Measurements from ENCODE around the gene FBXO39. TPM values are rescaled to one million over a fixed set of nuclear protein-coding genes. Genes with fewer than 3 reads are reported as not detected.
"Not testable (repeated sequence)": the region's sequence is repeated elsewhere in the genome, so short reads cannot be mapped to it uniquely, and the experiment has no call there.

Gene FBXO39
- total and polyA plus RNA-seq, 8 donors = 0.25 to 1.3 (median 0.73) TPM; not detected in 5

- no peak for TF ChIP-seq POLR2A (IDR thresholded peaks at IDR 0.05)
- no peak for TF ChIP-seq POLR2AphosphoS5 (IDR thresholded peaks at IDR 0.05)
- no peak for TF ChIP-seq EP300 (IDR thresholded peaks at IDR 0.05)
- no peak for TF ChIP-seq CTCF (IDR thresholded peaks at IDR 0.05)
- no peaks in the 10 kb centered on the region for H3K4me1 ChIP-seq
- H3K36me3 ChIP-seq = peaks cover 53 to 100% (median 100%) of the 10 kb centered on the region in 4 donors
- no peaks in the 10 kb centered on the region for H3K27me3 ChIP-seq
- H3K4me3 ChIP-seq = no peak overlapping the region
- no peak overlapping the region for H3K27ac ChIP-seq
- no peak for DNase-seq
- WGBS, 5 donors = 95 to 100% (median 98%) methylated on average over 2 of the region's 2 CpGs
- intact Hi-C loops (cut with DNase I; ENCODE audit: low total_unique reads) = no loop called here
- peaks cover 11 to 48% (median 27%) of the 10 kb centered on the region in 4 donors for H3K9me3 ChIP-seq
These were observed 7.6 kb upstream of the FBXO39 start for GRCh38 chr17:6768447-6768846.

- DNase-seq = no peak
- Histone ChIP-seq H3K36me3 (peaks cover 49 to 76% (median 74%) of the 10 kb centered on the region in 4 donors), H3K9me3 (peaks cover 11 to 67% (median 55%) of the 10 kb centered on the region in 4 donors), H3K27me3 (peaks cover 8 to 23% (median 11%) of the 10 kb centered on the region in 3 donors), H3K4me3 (no peak overlapping the region), H3K4me1 (peaks cover 0 to 9% (median 3%) of the 10 kb centered on the region in 4 donors), H3K27ac (no peak overlapping the region)
- intact Hi-C loops (cut with DNase I; ENCODE audit: low total_unique reads) = no loop called here
- 94 to 96% (median 95%) methylated on average over 1 of the region's 1 CpG for WGBS, 5 donors
- no peak for TF ChIP-seq EP300 (IDR thresholded peaks at IDR 0.05)
- TF ChIP-seq POLR2A (IDR thresholded peaks at IDR 0.05) = no peak
- TF ChIP-seq CTCF (IDR thresholded peaks at IDR 0.05) = no peak
- no peak for TF ChIP-seq POLR2AphosphoS5 (IDR thresholded peaks at IDR 0.05)
These were observed 4.0 kb upstream of the FBXO39 start for GRCh38 chr17:6772016-6772415.

DNA sequence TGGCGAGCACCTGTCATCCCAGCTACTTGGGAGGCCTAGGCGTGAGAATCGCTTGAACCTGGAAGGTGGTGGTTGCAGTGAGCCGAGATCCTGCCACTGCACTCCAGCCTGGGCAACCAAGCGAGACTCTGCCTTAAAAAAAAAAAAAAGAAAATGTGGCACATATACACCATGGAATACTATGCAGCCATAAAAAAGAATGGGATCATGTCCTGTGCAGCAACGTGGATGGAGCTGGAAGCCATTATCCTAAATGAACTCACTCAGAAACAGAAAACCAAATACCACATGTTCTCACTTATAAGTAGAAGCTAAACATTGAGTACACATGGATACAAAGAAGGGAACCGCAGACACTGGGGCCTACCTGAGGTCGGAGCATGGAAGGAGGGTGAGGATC lies 1.1 kb upstream of the FBXO39 start:
- DNase-seq; H3K4me3 ChIP-seq; intact Hi-C loops (cut with DNase I; ENCODE audit: low total_unique reads); H3K4me1 ChIP-seq; H3K27ac ChIP-seq: not testable (repeated sequence)
- peaks cover 5 to 48% (median 38%) of the 10 kb centered on the region in 4 donors for H3K9me3 ChIP-seq
- H3K36me3 ChIP-seq = peaks cover 35 to 47% (median 45%) of the 10 kb centered on the region in 4 donors
- peaks cover 8 to 49% (median 11%) of the 10 kb centered on the region in 3 donors for H3K27me3 ChIP-seq
- WGBS, 5 donors = 94 to 98% (median 96%) methylated on average over 8 of the region's 8 CpGs

DNA sequence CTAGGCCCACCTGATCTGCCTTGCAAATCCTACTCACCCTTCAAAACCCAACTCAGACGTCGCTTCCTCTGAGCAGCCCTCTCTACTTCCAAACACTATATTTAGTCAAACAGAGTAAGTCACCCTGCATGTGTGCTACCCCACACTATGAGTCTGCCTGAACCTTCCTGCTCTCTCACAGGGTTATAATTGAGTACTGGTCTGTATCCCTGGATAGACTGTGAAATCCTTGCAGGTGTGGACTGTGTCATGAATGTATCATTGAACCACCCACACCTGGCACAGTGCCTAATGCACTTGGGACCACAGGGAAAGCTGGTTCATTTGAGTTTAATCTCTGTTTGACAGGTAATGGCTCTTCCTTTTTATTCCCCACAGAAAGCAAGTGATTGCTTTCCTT lies 3.4 kb downstream of the FBXO39 start:
- WGBS, 5 donors = 56 to 78% (median 62%) methylated on average over 2 of the region's 2 CpGs
- no peak overlapping the region for H3K4me3 ChIP-seq
- DNase-seq = no peak
- no peak overlapping the region for H3K27ac ChIP-seq
- peaks cover 8 to 63% (median 11%) of the 10 kb centered on the region in 3 donors for H3K27me3 ChIP-seq
- peaks cover 0 to 2% (median 0%) of the 10 kb centered on the region in 4 donors for H3K36me3 ChIP-seq
- intact Hi-C loops (cut with DNase I; ENCODE audit: low total_unique reads) = no loop called here
- TF ChIP-seq POLR2AphosphoS5 (IDR thresholded peaks at IDR 0.05) = no peak
- TF ChIP-seq CTCF (IDR thresholded peaks at IDR 0.05) = no peak
- no peak for TF ChIP-seq EP300 (IDR thresholded peaks at IDR 0.05)
- no peak for TF ChIP-seq POLR2A (IDR thresholded peaks at IDR 0.05)
- peaks cover 0 to 24% (median 21%) of the 10 kb centered on the region in 4 donors for H3K9me3 ChIP-seq
- H3K4me1 ChIP-seq = peaks cover 0 to 9% (median 3%) of the 10 kb centered on the region in 4 donors

DNA sequence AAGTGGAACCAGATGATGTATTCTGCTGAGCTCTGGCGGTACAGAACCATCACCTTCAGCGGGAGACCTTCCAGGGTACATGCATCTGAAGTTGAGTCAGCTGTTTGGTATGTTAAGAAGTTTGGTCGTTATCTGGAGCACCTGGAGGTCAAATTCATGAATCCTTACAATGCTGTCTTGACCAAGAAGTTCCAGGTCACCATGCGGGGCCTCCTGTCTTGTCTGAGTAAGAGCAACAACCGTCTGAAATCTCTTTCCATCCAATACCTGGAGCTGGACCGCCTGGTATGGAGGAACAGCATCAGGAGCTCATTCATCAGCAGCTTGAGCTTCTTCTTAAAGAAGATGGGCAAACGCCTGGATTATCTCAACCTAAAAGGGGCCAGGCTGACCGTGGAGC lies 4.0 kb downstream of the FBXO39 start:
- Histone ChIP-seq H3K9me3 (peaks cover 0 to 19% (median 18%) of the 10 kb centered on the region in 4 donors), H3K4me3 (no peak overlapping the region), H3K36me3 (no peaks in the 10 kb centered on the region), H3K27ac (no peak overlapping the region), H3K27me3 (peaks cover 8 to 59% (median 11%) of the 10 kb centered on the region in 3 donors), H3K4me1 (peaks cover 0 to 9% (median 3%) of the 10 kb centered on the region in 4 donors)
- intact Hi-C loops (cut with DNase I; ENCODE audit: low total_unique reads) = no loop called here
- WGBS, 5 donors = 76 to 83% (median 78%) methylated on average over 8 of the region's 8 CpGs
- TF ChIP-seq EP300 (IDR thresholded peaks at IDR 0.05) = no peak
- TF ChIP-seq POLR2A (IDR thresholded peaks at IDR 0.05) = no peak
- no peak for TF ChIP-seq POLR2AphosphoS5 (IDR thresholded peaks at IDR 0.05)
- TF ChIP-seq CTCF (IDR thresholded peaks at IDR 0.05) = no peak
- no peak for DNase-seq

Data from stomach (tissue), 9 donors.